Activated CD4-positive, CD25-positive, alpha-beta regulatory T cell treated with anti-CD3 and anti-CD28 coated beads, Interleukin-2, amount 50 U/mL, for 24 hours (primary cell): Measurements from ENCODE around the gene EPHA6.
A peak's percentile ranks its signal among the peaks of the same experiment; 100 is the strongest.

Source experiments
- ATAC-seq, 2 donors: fragments of 150-1000 bp; cut with Tn5 transposase; one replicate each; pipeline ENCODE4 v1.10.0; 2021; ENCODE audit warnings: mild to moderate bottlenecking in 1 of 2, moderate library complexity in 1 of 2

The EPHA6 gene

DNA sequence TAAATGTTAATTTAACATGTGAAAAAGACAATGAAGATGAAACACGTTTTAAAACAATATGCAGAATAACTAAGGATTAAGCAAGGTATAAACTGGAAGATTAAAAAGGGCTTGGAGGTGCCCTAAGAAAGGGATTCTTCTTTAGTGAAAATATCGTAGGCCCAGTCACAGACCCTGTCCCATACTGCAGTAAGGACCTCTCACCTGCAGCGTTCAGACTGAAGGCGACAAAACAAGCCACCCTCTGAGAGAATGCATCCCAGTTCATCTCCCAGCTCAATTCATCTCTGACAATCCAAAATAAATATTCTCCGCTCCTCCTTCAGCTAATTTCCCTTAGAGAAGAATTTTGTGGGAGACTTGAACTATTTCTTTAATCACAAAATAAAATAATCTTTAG is 847.9 kb downstream of the EPHA6 start:
- no peak for ATAC-seq

DNA sequence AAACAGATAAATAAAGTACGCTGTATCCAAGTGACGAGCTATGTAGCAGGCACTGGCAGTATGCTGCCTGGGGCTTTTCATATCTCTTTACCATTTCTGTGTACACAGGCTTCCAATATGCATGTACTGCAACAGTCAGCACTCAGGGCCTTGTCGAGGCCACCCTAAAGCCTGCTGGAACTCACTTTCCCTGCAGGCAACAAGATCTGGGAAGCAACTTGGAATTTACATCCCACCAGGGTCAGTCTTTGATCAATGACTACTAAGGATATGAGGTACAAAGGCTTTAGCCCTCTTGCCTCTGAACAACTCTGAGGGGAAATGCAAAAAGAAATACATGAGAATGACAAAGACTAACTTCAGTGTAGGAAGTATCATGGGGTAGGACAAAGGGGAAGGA is 848.4 kb downstream of the EPHA6 start:
- ATAC-seq: no peak

DNA sequence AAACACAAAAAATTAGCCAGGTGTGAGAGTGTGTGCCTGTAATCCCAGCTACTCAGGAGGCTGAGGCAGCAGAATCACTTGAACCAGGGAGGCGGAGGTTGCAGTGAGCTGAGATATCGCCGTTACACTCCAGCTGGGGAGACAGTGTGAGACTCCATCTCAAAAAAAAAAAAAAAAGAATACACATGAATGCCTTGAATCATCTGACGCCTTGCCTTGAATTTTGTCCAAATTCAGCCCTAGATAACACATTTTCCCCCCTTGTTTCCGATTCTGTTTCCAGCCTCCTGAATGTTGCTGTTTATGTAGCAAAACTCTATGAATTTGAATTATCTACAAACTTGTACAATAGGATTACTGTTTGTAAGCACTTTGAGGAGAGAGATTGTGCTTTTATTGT is 851.5 kb downstream of the EPHA6 start:
- ATAC-seq: no peak

DNA sequence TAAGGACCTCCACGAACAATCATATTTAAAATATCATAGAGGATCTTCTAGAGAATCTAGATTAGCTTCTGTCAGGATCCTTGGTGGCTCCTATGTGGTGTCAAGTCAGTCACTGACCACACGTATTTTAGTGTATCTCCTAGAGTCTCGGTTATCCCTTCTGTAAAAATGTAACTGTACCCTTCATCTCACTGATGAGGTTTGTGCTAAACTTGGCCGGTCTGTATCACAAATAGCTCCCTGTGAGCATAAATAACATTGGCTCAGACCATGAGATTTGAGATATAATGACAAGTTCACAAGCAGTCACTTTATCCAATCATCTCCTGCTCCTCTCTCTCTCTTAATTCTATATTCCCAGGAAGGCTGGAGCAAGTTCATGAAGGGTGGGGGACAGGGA is 856.6 kb downstream of the EPHA6 start:
- no peak for ATAC-seq

DNA sequence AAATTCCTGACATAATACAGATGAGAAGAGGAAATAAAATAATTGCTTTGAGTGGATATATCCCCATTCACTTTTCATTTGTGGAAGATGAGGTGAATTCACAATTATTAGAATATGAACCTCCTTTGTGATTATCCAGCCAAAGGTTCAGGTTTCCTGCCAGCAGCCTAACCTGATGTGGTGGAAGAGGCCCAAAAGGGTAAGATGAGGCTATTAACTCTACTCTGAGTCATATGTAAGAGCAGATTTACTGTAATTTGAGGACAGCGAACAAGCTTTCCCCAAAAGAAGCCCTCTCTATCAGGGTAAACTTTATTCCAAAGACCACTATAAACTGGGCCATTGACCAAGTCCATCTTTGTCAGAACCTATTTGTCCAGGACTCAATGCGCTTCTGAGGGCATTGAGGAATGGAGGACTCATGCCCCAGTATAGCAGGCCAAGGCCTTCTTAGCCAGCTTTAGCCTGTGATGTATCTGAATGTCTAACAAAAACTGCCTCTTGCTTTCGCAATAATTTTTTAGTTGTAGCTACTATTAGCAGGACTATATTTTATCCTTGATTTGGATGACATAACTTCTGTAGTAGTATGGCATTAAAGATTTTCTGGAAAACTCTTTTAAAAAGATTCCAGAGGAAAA is 859.1 kb downstream of the EPHA6 start:
- ATAC-seq: no peak

DNA sequence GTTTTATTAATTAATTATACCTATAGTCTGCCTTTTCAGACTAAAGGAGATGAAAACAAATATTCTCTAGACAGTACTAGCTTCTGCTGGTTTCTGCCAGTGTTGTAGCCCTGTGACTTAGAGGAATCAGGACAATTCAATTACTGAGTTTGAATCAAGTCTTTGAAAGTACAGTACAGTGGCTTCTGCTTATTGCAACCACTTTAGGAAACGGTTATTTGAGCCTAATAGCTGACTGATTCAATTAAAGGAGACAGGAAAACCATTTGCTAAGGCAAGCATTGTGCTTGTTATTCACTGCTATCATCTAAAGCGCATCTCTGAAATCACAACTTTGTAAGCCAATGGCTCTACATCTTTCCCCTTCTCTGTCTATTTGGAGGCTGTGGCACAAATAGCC is 860.1 kb downstream of the EPHA6 start:
- ATAC-seq: no peak

DNA sequence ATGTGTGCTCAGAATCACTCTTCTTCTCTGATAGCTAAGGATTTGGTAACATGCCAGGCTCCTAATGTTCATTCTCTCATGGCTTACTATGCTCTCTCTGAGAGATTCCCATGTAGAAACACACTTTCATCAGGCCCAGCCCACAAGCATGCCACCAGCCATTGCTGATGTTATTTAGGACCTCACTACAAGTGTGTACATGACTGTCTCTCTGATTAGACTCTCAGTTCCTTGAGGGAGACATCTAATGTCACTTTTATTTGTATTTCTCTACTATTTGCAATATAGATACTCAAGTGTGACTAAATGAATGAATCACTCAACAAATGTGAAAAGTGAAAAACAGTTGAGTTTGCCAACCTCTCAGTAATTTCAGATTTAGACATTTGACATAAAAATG is 865.8 kb downstream of the EPHA6 start:
- ATAC-seq: no peak

DNA sequence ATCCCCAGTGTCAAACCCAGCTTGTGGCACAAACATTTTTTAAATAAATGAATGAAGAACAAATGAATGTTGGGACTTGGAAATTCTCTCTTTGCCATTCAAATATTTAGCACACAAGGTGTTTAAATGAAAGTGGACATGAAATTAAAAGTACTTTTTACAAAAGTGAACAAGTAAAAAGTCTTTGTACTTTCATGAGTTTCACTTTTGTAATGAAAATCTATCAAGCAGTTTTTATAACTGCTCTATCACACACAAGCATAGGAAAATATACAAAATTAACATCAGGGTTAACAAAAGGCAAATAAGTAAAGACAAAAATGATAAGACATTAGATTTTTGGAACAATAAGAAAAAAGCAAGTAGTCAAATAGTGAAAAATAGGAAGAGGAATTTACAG is 866.3 kb downstream of the EPHA6 start:
- no peak for ATAC-seq

DNA sequence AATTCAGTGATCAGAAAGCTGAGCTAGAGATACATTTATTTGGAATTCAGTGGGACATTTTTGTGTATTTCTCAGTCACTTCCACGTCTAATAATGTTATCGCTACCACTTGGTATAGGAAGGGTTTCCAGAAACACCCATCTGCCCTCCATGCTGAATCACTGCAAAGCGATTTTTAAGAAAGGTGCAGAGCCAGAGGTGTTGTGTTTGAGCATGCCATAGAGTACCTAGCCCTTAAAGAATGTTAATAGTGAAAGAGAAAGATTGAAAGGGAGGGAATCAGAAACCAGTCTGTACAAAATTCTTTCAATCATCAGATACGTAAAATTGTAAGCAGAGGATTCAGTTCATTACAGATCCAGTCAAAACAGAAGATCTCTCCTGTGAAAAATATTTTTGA is 870.1 kb downstream of the EPHA6 start:
- ATAC-seq: no peak

DNA sequence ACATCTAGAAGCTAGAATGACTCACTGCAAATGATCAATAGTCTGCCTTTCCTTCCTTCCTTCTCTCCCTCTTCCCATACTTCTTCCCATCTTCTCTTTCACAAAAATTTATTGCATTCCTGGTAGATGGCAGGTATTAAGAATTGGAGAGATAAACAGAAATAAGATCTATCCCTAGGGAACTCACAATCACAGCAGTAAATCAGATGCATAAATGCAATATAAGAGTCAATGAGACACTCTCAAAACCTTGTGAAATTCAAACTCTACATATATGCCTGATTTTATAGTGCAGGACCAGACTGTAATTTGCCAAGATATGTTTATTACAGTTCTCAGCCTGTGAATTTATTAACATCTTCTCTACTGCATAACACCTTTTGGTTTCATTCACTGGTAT is 871.9 kb downstream of the EPHA6 start:
- no peak for ATAC-seq

DNA sequence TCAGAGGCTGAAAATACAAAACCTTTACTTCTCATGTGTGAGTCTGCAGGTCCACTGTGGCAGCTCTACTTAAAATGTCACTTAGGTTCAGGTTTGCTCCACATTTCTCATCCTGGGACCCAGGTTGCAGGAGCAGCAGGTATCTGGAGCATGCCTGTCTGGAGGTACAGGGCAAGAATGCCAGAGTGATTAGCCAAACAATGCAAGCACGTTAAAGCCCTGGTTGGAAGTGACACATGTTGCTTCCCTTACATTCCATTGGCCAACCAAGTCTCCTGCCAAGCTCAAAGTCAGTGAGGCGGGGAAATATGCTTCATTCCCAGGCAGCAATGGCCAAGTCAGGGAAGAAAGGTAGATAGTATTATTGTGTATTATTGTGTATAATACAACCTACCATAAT is 873.3 kb downstream of the EPHA6 start:
- ATAC-seq: no peak

DNA sequence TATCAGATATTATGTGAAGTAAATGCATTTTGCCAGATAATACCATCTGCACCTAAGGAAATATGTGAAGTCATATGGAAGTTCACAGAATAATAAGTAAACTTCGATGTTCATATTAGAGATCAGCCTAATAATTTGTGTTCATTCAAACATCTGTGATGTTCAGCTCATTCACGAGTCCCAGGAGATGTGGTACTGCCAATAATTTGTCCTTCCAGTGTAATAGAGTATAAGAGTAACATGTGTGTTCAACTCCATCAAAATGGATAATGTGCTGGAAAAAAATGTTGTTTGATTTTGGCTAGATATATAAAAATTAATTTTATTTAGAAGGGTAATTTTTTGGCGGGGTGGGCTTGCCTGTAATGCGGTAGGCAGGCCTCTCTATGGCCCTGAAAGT is 874.7 kb downstream of the EPHA6 start:
- ATAC-seq: no peak

DNA sequence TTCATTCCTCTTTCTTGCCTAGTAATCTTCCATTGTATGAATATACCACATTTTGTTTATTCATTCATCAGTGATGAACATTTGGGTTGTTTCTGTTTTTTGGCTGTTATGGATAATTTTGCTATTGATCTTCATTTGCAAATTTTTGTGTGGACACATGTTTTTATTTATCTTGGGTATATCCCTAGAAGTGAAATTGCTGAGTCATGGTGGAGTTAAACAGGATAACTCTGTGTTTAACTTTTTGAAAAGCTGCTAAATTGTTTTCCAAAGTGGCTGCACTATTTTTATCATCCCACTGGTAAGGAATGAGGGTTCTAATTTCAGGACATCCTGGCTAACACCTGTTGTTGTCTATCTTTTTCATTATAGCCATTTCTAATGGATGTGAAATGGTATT is 875.6 kb downstream of the EPHA6 start:
- no peak for ATAC-seq

DNA sequence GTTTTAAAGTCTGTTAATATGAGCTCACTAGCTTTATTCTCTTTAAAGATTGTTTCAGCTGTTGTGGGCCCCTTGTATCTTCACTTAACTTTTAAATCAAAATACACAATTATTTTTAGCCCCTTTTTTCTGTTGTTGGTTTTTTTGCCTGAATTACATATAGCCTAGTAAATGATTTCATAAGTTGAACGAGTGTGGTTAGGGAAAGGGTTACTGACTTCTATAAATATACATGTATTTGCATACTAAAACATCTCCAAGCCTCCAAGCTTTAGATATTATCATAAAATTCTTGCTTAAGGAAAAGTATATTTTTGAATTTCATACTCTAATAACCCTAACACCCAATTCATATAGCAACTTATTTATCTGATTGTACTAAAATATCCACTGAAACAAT is 877.0 kb downstream of the EPHA6 start:
- no peak for ATAC-seq

DNA sequence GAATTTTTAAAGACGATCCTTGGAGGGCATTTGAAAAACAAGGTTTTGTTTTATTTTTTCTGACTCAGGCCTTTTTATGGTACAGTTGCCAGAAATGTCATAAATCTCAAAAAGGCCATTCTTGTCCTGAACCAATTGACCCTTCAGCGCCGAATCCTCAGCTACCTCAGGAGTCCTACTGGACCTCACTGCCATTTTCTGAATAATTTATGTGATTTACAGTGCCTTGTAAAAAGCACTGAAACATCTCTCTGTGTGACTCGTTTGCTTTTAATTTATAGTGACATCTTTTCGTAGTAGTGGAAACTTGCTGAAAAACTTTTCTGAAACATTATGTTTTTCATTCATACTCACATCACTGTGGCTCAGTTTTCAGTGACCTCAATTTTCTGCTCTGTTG is 878.0 kb downstream of the EPHA6 start:
- no peak for ATAC-seq

DNA sequence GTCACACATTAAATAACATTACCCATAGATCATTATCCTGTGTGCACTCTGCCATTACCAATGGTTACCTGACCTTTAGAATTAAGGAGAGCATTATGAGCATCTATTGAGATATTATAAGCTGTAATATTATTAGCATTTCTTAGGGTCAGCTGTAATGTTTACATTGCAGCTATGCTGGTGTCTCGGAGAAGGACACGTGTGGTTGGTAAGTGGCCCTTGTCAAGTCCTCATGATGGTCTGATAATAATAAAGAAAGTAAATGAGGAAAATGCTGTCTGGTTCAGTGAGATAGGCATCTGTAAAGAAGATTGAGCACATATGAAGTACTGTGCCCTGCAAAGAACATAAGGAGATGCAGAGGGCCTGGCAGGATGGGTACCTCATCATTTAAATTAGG is 878.4 kb downstream of the EPHA6 start:
- ATAC-seq: no peak

DNA sequence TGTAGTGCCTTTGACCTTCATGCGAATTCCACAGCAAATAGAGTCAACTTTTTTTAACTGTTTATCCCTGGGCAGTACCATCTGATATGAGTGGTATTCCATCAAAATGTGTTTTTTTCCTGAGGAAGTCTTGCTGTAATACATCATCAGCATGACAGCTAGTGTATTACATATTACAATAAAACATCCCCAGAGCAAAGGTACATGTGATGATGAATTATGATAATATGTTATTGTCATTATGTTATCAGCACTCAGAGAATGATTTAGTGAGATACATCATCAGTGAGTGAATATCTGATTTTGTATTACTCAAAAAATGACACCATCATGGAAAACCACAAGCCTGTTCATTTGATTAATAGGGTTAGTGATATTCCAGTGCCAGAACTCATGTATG is 880.5 kb downstream of the EPHA6 start:
- ATAC-seq: no peak

DNA sequence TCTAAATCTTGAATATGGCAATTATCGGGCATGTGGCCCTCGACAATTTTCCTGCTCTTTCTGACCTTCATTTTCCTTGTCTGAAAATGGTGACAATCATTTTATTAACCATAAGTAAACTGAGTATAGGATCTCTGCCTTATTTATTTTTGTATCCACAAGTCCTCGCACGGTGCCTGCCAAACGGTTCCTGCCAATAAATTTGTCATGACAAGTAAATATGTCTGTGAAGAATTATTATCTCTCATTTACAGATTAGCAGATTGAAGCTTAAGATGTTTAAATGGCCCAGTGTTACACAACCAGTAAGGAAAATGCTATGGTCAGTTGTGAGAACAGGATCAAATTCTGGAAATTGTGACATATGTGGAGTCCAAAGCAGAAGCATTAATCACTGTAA is 884.3 kb downstream of the EPHA6 start:
- no peak for ATAC-seq

DNA sequence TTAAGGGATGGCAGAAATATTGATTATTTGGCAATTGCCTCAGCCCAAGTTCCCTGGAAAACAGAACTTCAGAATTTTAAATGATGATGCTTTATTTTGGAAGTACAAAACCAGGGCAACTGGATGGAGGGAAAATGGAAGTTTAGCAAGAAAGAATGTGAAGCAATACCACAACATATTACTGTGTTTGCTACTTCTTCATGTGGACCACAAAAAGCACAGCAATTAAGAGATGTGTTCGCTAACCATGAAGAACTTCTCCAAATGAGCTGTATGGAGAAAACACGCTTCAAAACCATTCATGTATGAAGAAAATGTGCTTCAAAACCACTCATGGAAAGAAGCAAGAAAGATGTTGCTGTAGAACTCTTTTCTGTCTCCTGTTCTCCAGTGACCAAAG is 885.5 kb downstream of the EPHA6 start:
- ATAC-seq: no peak

DNA sequence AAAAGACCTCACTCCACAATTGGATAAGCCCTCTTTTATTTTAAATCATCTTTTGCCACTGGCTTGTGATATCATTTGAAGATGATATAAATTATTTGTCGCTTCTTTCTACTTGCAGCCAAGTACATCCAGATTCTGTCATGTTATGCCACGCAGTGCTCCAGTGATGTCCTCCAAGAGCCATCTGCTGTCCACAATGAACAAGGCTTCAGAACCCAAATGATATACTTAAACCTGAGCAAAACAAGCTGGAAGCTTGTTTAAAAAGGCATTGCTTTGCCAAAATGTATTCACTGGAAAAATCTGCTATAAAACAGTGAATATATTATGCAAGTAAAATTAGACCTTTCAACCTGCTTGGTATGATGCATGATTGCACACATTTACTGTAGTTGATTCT is 891.4 kb downstream of the EPHA6 start:
- ATAC-seq: no peak

DNA sequence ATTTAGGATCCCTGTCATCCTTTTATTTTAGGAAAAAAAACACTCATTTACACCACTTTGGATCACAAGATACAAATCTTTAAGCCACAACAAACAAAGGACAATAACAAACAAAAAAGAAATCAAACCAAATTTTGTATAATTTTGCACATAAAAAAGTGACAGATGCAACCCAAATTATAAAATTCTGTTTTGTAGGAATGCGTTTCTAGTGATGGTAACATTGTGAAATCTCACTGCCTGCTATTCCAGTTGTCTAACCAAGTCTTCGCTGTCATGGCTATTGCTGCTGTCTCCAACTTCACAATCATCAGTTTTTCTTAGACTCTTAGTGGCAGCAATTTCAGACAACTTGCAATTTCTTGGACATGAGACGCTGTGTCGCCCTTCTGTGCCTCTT is 891.8 kb downstream of the EPHA6 start:
- ATAC-seq: no peak

DNA sequence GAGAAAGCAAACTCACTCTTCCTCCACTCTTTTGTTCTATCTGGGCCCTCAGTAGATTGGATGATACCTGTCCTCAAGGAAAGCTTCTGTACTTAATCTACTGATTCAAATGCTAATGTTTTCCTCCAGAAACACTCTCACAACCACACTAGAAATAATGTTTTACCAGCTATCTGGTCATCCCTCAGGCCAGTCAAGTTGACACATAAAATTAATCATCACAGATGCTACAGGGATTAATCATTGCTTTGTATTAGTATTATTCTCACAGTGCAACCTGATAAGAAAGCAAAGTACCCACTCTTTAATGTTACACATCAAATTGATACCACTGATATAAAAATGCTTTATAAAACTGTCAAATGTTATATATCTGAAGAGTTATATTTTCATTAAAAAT is 897.3 kb downstream of the EPHA6 start:
- no peak for ATAC-seq

DNA sequence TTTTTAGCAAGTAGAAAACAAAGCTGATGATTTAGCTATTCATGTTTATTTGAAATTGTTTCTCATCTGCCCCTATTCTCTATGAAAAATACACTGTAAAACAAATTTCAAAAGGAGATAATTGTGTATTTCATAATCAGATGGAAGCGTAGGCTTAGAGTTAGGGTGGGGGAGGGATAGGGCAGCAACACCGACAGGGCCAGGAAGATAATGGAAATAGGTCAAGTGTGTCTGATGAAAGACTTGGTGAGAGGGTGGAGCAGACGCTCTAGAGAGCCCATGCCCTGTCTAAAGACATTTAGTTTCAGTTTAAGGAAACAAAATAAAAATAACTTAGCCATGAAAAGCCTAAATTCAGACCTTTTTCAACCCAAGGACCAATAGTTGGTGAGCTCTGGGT is 898.5 kb downstream of the EPHA6 start:
- ATAC-seq: no peak

DNA sequence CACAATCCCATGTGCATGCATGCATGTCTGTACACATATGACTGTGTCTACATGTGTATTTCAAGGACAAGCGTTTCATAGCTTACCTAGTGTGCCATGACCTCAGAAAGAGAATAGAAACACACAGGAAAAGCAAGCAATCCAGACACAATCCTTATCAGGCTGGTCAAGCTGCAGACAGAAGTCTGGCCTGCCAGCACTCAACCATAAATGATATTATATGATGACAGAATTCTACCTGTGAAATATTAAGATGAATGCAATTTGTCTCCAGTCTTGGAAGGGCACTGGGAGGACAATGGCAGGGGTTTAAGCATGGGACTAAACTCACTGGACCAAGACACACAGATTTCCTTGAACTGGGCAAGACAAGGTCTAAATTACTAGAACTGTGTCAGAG is 899.2 kb downstream of the EPHA6 start:
- ATAC-seq: no peak

DNA sequence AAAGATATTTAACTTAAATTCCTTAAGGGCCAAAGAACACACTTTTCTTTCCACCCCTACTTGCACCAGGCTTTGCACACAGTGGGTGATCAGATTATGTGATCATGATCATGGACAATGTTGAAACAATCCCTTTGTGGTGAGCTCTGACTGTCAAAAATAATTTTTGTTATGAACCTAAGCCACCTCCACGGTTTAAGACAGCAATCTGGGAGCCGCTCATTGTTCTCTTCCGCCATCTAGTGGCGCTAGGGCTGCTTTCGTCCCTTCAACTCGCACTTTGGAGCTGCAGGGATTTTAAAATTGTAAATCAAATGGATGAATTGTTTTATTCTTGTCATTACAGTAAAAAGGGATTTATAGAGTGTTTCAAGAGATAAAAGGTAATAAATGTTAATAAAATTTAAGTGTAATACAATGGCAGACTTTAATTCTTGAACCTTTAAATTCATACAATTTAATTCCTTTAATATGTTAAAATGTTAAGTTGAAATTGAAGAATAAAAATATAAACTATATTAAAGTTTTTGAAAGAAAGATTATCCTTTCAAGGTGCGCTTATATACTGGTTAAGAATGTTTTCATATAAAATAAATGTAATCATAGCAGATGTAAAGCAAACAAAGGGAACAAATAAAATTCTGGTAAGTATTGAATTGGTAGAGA is 904.9 kb downstream of the EPHA6 start:
- peak; percentile 76 to 77 for ATAC-seq
